HG03571 (cell line): ENCODE data around the gene ARHGEF39.

Experiments
- ATAC-seq: cut with Tn5 transposase; IDR thresholded peaks from one replicate; pipeline ENCODE4 v1.9.1; 2021; ENCODE audit not compliant: unreplicated experiment

ARHGEF39 gene, protein sequence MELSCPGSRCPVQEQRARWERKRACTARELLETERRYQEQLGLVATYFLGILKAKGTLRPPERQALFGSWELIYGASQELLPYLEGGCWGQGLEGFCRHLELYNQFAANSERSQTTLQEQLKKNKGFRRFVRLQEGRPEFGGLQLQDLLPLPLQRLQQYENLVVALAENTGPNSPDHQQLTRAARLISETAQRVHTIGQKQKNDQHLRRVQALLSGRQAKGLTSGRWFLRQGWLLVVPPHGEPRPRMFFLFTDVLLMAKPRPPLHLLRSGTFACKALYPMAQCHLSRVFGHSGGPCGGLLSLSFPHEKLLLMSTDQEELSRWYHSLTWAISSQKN

DNA sequence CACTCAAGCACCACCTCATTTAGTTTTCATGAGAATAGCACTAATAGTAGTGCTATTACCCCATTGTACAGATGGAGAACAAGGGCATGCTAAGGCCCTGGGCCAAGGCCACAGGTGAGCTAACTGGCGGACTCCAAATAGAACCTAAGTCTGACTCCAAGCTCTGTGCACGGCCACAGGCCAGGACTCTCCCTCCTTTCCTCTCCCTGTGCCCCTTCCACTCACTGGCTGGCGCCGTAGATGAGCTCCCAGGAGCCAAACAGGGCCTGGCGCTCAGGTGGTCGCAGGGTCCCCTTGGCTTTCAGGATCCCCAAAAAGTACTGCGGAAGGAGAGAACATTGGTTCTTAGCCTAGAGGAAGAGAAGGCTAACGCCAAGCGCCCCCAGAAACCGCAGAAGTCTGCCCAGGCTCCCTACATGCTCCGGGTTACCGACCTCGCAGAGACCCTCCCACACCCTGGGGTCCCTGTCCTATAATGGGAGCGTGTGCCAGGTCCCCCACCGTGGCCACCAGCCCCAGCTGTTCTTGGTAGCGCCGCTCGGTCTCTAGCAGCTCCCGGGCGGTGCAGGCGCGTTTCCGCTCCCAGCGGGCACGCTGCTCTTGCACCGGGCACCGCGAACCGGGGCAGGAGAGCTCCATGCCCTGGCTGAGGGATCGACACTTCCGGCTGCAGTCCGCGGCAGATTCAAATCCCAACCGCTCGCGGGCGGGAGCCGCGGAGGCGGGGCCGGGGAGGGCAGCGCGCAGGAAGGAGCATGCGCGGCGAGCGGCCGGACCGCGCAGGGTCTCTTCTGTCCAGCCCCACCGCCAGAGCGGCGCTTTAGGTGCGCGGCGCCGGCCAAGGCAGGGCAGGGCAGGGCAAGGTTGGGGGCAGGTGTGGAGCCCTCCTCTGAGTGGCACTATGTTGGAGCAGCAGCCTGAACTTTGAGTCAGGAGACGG is at the start of gene ARHGEF39:
Gene ARHGEF39, minus strand, starts transcription at position 665 of the 940 bp plus-strand sequence. Its CDS starts 26 bp downstream, at position 639.
- peak; percentile 63 for ATAC-seq

DNA sequence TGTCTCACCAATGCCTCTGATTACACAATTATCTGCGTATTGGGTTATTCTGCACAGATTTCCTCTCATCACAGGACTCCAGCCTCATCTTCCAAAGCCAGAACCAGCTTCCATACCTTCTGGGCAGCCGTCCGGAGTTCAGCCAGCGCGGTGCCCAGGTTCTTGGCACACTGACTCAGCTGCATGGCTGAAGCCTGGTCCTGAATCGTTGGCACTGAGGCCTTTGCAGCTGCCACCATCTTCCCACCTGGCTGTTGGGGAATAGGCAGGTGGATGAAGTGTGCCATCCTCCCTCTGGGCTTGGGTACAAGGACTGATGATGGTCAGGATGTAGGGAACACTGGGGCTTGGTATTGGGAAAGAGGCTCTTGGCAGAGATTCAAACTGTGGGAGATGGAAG is 49.1 kb upstream of the ARHGEF39 start:
- ATAC-seq, result no peak

DNA sequence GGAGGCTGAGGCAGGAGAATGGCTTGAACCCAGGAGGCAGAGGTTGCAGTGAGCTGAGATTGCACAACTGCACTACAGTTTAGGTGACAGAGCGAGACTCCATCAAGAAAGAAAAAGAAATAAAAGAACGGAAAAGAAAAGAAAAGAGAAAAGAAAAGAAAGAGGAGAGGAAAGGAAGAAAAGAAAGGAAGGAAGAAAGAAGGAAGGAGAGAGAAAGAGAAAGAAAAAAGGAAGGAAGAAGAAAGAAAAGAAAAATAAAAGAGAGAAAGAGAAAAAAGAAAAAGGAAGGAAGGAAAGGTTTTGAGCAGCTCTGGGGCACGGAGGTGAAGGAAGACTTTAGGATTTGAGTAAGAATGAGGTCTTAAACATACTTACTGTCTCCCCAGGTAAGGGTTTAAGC is 48.6 kb upstream of the ARHGEF39 start:
- no peak for ATAC-seq

DNA sequence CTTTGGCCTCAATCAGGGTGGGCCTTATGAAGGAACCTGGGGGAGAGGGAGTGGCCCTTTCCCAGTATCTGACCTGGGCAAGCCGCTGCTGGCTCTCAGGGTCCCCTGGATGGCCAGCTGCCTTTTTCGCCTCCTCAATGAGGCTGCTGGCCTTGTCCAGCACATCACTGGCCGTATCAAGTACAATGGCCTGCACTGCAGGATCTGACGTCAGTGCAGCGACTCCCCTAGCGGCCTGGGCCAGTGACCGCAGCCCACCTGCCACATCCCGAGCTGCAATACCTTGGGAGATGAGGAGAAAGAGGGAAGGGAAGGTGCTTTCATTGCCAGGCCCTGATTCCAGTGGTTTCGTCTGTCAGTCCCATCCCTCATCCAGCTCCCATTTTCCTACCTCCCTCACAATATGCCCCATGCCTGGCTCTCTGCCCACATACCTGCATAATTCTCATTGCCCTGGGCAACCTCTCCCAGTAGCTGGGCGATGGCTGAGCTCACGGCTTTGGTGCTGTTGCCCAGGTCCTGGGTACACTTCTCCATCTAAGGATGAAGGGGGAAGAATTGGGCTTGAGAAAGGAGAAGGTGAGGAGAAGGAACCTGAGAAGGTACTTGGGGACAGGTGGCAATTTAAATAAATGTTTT is 47.9 kb upstream of the ARHGEF39 start:
- ATAC-seq, result no peak

DNA sequence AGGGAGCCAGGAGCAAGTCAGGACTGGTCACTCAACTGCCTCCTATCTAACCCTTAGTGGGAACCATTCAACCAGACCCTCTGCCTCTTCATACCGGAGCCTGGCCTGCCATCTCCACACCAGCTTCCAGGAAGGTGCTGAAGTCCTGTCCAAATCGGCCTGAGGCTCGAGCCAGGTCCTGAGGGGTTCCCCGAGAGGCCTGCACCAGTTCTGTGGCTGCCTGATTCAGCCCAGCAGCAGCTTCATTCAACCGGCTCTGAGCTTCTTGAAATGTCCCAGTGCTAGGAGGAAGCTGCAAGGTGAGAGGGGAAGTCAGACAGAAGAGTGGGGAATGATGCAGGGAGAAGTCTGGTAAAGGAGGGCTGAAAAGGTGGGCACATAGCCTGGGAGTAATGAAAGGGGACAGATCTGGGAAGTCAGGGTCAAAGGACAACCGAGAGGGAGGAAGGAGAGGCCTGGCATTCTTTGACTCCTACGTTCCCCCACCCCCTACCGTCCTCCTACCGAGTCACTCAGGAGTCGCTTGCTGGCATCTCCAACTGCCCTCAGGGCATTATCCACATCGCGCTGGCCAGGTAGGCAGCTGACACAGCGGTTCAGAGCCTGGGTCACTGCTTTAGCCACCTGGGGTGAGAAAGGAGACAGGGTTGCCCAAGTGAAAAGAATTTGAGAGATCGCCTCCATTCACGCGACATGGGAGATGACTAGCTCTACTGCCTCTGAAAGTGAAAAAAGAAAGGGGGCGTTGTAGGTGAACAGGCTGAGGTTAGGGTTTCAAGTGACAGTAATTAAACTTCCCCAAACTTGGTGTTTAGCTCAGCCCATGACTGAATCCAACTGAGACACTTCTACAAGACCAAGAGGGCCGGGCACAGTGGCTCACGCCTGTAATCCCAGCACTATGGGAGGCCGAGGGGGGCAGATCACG is 46.8 kb upstream of the ARHGEF39 start:
- ATAC-seq, result no peak

DNA sequence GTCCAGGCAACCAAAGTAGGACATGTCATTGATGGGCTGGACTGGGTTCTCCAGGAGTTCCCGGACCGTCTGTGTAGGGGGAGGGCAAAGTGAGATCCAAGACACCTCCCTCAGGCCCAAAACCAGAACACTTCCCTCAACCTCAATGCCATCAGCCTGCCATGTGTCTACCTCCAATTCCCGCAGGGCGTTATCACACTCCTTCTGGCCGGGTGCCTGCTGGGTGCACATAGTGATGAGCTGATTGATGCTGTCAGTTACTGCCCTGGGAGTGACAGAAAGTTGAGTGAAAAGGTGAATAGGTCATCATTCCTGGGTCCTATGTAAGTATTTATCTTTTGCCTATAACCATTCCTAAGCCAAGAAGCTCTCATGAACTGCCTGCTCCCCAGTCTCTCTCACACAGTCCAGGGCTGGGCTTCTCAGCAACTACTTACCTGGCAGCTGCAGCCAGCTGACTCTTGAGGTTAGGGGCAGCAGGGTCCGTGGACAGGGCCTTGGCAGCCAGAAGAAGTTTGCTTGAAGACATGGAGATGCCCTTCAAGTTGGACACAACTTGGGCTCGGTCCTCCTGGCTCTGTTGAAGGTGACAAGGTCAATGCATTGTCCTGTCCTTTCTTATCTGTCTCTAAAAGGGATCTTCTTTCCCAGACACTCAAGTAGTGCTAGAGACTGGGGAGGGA is 46.0 kb upstream of the ARHGEF39 start:
- no peak for ATAC-seq

DNA sequence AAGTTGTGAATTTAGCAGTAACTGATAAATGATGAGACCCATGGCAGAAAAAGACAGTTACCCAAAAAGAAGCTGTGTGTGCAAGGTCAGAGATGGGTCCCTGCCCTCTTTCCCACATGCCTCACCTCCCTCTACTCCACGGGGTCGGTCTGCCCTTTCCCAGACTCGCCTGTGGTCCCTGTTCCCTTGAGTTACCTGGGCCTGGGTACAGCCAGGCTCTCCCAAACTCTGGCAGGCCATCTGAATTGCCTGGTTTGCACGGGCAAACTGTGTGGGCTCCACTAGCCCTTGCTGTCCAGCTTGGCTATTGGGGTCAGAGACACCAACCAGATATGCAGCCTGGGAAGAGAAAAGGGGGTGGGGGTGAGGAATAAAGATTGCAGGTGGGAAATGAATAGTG is 43.2 kb upstream of the ARHGEF39 start:
- ATAC-seq, result no peak

DNA sequence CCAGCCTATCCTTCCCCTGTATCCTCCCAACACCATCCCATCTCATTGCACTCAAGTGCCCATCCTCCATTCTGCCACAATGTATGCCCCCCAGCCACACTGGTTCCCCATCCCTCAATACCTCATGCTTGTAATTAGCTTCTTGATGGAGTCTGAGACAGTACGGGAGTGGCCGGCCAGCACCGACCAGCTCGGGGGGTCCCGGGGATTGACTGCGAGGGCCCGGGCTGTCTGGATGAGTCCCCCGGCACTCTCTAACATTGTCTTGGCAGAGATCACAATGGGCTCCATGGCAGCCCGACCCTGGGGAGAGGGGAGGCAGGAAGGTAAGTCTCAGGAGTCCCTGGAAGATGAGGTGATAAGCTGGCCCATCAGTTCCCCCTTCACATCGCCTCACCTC is 42.0 kb upstream of the ARHGEF39 start:
- no peak for ATAC-seq

DNA sequence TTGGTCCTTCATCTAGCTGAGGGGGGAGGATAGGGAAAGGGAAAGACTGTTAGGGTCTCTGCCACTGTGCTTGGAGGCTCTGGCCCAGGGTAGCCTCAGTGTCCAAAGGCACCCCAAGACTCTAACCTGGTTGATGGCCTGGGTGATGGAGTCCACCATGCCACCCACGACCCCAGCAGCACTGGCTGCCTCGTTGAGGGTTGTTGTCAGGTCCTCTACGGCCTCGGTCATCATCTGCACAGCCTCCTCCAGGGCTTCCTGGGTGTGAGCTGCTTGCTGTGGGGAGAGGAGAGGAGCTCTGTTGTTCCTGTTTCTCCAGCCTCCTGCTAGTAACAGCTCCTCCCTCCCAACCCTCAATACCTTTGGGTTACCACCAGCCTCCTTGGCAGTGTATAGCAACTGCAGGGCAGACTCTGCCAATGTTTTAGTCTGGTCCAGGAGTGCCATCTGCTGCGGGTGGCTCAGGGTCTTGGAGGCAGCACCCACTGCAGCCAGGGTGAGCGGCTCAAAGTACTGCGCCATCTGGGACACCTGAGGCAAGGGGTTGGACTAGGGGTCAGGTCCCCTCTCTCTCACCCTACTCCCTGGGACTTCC is 40.9 kb upstream of the ARHGEF39 start:
- ATAC-seq, result no peak

DNA sequence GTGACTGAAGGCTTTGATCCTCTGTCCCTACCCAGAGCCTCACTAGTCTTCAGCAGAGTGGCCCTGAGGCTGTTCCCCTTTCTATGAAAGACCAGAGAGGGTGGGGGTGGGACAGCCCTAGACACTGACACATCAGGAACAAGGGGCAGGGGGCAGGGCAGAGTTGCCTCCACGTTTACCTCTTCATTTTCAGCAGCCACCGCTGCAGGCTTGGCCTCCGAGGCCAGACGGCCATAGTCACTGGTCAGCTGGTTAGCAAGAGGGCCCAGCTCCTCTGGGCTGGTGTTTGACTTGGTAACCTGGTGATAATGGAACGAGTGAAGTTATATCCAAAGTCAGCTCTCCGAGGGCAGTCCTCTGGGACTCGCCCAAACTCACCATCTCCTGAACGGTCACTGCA is 40.4 kb upstream of the ARHGEF39 start:
- ATAC-seq, result no peak

DNA sequence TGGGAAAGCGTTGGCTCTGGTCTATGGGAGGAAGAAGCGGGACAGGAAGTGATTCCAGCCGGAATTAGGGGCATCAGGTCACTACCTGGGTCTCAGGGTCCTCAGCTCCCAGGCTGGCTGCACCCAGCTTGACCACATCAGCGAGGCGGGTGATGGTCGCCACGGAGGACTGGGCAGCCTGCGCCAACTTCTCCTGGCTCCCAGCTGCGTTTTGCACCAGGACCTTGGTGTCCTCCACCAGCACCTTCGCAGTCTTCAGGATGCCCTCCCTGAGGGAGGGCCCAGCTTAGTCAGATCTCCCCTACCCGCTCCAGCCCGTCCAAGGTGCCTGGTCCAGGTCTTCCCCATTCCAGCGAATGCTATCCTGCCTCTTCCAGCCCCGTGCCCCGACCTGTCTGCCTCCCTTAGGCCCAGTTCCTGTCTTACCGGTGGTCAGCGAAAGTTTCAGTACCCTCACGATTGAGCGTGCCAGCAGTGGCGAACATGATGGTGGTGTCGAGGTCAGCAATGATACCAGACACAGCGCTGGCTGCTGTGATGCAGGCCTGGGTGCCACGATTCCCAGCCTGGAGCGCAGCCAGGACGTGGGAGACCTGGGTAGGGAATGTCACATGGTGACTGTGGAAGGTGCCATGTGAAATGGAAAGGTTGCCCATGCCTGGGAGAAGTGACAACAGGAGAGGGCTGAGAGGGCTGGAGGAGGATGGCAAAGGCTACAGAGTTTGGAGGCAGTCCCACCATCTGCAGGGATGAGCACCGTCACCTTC is 39.1 kb upstream of the ARHGEF39 start:
- no peak for ATAC-seq

DNA sequence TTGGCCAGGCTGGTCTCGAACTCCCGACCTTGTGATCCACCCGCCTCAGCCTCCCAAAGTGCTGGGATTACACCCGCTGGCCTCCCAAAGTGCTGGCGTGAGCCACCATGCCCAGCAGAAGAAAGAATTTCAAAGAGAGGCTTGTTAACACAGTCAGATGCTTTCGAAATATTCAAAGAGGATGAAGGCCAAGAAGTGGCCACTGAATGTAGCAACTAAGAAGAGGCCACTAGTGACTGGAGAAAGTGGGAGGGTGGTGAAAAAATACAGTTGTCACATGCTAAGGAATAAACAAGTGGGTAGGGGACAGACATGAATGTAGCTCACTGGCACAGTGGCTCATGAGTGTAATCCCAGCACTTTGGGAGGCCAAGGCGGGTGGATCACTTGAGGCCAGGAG is 37.7 kb upstream of the ARHGEF39 start:
- ATAC-seq, result no peak

DNA sequence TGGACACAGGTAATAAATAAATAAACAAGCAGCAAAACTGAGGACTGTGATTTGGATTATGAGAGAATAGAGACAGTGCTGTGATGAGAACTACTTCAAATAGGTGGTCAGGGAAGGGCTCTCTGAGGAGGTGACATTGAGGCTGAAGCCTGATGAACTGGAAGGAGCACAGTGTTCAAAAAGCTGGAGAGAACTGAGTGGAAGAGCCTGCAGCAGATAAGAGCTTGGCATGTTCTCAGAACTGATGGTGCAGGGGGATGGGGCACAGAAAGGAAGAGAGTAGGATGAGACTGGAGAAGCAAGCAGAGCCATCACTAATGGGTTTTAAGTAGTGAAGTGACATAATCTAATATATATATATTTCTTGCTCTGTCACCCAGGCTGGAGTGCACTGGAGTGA is 35.9 kb upstream of the ARHGEF39 start:
- no peak for ATAC-seq

DNA sequence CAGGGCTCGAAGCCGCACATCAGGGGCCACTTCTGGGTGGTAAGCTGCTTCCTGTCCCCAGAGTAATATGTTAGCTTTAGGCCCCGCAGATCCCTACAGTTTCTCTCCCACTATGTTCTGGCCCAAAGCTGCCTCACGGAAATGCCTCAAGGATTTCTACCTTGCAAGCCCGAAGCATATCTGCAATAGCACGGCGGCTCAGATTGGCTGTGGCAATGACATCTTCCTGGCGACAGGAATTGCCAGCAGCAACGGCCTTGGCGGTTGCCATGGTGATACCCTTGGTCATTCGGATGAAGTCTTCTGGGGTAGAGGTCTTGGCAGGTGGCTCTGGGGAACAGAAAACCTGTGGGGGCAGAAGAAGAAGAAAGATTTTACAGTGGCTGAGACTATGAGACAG is 35.0 kb upstream of the ARHGEF39 start:
- ATAC-seq, result no peak

DNA sequence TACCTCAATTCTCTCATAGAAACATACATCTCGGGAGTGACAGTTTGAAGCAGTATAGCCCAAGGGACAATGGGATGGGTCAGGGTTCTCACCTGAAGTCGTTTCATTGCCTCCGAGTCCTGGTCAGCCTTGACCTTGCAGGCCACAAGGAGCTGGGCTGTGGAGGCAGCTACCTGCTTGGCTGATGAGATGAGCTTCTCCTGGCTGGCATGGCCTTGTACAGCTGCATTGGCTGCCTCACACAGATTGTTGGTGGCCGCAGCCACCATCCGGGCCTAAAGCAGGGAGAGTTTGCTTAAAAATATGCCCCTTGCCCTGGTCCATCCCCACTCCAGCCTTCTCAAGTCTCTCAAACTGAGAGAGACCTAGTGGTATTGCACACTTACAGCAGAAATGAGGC is 33.2 kb upstream of the ARHGEF39 start:
- ATAC-seq, result no peak

DNA sequence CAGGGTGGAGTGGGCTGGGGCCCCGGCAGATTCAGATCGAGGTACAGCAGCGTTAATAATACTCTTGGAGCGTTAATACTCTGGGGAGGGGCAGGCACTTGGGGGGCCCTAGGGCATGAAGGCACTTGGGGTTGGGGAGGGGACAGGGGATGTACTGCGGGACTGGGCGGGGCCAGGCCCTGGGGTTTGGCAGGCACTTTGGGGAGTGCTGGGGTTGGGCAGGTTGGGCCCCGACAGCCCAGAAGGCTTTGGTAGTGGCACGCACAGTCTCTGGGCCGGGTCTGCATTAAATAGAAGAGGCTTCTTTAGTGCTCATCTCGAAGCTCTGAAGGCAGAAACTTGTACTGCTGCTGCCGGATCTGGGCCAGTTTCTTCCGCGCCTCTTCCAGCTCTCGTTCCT is 32.5 kb upstream of the ARHGEF39 start:
- no peak for ATAC-seq

DNA sequence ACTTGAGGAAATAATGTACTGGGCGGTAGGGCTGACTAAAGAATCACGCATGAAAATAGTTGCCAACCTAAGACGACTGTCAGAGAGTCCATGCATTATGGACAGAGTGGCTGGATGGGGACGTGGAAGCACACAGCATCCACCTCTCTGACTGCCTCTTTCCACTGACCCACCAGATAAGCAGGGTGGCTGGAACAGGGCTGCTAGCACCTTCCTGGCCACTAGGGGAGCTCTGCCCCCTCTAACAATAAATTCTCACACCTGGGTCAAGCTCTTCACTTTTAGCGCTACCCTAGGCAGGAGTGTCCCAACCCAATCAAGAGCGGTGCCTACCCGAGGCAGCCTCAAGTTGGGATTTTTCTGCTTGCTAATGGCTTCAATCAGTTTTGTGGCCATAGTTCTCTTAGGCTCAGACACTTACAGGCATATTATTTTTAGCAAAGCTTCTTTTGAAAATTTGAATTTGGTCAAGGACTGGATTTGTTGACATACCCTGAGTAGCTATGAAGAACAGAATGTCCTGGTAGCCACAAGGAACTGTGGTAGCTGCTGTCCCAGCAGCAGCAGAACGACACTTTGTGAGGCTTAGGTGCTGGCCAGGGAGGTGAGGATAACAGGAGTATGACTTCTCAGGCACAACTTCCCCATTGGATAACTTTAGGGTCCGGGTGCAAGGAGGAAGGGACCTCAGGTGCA is 31.7 kb upstream of the ARHGEF39 start:
- peak; percentile 51 for ATAC-seq

DNA sequence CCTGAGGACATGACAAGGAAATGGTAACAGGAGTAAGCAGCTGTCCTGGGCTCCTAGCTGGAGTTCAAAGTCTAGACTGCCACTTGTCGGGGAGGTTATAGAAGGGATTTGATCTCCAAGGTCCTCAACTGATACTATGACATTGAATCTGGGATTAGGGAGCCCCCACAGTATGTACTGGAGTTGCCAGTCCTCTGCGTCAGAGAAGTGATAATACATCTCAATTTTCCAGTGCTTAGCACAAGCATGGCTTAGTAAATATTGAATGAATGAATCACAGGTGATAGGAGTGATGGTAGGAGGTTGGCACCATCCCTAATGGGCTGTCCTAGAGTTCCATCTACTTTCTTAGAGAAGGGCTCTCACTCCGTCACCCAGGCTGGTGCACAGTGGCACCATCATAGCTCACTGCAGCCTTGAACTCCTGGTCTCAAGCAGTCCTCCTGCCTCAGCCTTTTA is 31.0 kb upstream of the ARHGEF39 start:
- no peak for ATAC-seq
